ENCODE results near the gene POLQ.
"Not testable (repeated sequence)": the region's sequence is repeated elsewhere in the genome, so short reads cannot be mapped to it uniquely, and the experiment has no call there.

POLQ gene

DNA sequence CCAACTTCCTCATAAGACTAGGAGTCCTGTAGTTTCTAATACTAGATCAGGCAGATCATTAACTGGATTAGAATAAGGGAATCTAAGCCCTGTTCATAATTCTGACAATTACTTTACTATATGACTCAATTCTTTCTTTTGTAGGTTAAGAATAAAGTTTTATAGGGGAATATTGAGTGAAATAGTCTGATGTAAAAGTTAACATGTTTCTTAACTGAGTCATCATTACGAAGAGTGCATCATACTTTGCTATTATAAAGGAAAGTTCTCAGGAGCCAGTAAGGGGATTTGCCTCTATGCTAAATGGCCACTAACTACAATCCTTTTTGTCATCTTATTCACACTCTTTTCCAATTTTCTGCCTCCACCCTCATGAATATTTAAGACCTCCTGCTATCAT, 63.1 kb downstream of the POLQ start:
- Mint-ChIP-seq H3K27me3 (no peaks in the 10 kb centered on the region), H3K36me3 (no peaks in the 10 kb centered on the region), H3K9me3 (no peaks in the 10 kb centered on the region), H3K4me1 (no peaks in the 10 kb centered on the region), H3K27ac (no peak overlapping the region), H3K4me3 (no peak overlapping the region)
- no peak for ATAC-seq

DNA sequence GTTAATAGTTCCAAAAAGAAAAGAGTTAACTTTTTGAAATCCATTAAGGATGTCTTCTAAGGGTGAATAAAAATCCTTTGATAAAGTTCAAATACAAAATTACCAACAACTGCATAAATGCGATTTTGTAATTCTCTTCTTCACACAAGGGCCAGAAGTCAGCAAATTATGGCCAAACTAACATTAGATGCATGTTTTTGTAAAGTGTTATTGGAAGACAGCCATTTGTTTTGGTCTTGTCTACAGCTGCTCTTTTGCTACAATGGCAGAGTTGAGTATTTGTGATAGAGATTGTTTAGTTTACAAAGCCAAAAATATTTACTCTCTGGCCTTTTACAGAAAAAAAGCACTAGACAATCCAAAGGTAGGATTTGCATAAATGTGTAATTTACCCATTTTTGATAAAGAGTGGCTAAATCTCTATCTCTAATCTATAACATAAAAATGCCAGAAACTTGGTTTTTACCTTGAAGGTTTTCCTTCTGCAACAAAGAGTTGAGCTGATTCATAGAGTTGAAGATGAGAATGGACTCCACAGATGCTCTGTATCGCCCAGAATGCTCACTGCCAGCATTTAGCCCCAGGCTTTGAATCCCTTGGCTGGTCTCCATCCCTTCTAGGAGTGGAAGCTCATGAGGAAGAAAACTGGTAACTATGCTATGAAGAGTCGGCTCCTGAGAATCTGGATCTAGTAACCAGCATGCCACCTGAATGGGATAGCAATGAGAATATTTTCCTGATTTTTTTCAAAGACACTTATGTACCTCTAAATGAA, 64.5 kb downstream of the POLQ start:
- Mint-ChIP-seq H3K4me3 (no peak overlapping the region), H3K27me3 (no peaks in the 10 kb centered on the region), H3K4me1 (no peaks in the 10 kb centered on the region), H3K36me3 (no peaks in the 10 kb centered on the region), H3K27ac (no peak overlapping the region), H3K9me3 (no peaks in the 10 kb centered on the region)
- ATAC-seq, result no peak

DNA sequence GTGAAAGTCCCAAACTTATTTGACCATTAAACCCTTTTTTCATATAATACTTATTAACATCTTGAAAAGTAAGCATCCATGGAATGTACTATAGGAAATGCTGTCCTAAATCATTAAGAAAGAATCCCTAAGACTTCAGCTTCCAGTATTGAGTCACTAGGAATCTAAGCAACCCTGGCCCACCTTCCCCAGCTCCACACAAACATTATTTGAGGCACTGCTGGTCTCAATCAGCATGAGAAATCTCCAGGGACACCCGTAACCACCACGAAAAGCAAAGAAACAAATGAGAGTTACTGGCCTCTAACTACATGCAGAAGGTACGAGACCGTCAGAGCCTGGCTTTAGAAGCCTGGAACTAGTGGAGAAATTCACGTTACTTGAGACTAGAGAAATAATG, 68.2 kb downstream of the POLQ start:
- no peaks in the 10 kb centered on the region for H3K27me3 Mint-ChIP-seq
- H3K9me3 Mint-ChIP-seq, result no peaks in the 10 kb centered on the region
- H3K4me3 Mint-ChIP-seq, result no peak overlapping the region
- no peaks in the 10 kb centered on the region for H3K36me3 Mint-ChIP-seq
- H3K4me1 Mint-ChIP-seq, result no peaks in the 10 kb centered on the region
- no peak for ATAC-seq
- no peak overlapping the region for H3K27ac Mint-ChIP-seq

DNA sequence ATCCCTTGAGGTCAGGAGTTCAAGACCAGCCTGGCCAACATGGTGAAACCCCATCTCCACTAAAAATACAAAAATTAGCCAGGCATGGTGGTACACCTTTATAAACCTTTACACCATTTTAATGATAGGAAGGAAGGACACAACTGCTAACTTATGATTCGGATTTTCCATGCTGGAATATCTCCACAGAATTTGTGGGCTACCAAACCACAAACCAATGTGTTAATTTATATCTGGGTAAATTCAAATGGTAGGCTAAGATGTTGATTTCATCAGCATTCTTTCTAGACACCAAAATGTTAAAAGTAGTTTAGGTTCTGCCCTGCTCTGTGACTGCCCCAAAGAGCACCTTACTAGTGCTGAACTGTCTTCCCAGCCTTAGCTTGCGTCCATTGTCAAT, 72.8 kb downstream of the POLQ start:
- Mint-ChIP-seq H3K27me3 (no peaks in the 10 kb centered on the region), H3K4me1 (no peaks in the 10 kb centered on the region), H3K4me3 (no peak overlapping the region), H3K27ac (no peak overlapping the region), H3K9me3 (no peaks in the 10 kb centered on the region), H3K36me3 (no peaks in the 10 kb centered on the region)
- no peak for ATAC-seq

DNA sequence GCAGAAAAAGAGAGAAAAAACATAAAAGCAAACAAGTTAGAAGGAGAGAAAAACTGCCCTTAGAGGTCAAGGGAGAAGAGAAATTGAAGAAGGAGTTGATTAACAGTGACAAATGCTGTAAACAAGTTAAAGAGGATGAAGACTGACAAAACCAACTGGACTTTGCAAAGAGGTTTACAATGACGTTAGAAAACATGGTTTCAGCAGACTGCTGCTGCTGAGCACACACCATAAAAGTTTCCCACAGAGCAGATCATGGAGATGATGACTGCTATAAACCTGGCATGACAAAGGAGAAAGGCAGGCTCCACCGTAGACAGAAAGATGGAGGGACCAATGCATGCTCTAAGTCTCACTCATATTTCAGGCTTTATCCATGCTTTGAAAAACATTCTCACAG, 78.7 kb downstream of the POLQ start:
- no peak for ATAC-seq
- Mint-ChIP-seq H3K36me3 (peaks cover 10% of the 10 kb centered on the region), H3K9me3 (peaks cover 4% of the 10 kb centered on the region), H3K4me3 (no peak overlapping the region), H3K4me1 (no peaks in the 10 kb centered on the region), H3K27me3 (no peaks in the 10 kb centered on the region), H3K27ac (no peak overlapping the region)

DNA sequence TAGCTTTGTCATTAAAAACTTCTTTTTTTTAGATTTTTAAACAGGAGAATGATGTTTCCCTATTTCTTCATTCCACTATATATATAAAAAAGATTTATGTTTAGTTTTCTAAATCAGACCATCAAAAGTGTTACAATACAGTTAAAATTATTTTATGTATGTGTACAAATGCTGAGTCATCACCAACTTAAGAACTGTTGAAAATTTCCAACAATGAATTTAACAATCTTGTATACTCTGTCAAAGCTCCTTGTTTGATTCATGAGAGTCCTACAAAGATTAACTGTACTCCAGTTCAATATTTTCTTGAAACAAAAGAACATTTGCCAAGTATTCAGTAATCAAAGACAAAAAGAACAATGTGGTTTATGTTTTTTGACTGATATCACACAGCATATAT, 82.0 kb downstream of the POLQ start:
- H3K4me3 Mint-ChIP-seq, result no peak overlapping the region
- no peak overlapping the region for H3K27ac Mint-ChIP-seq
- H3K4me1 Mint-ChIP-seq, result no peaks in the 10 kb centered on the region
- H3K36me3 Mint-ChIP-seq, result peaks cover 17% of the 10 kb centered on the region
- peaks cover 4% of the 10 kb centered on the region for H3K9me3 Mint-ChIP-seq
- no peak for ATAC-seq
- no peaks in the 10 kb centered on the region for H3K27me3 Mint-ChIP-seq

DNA sequence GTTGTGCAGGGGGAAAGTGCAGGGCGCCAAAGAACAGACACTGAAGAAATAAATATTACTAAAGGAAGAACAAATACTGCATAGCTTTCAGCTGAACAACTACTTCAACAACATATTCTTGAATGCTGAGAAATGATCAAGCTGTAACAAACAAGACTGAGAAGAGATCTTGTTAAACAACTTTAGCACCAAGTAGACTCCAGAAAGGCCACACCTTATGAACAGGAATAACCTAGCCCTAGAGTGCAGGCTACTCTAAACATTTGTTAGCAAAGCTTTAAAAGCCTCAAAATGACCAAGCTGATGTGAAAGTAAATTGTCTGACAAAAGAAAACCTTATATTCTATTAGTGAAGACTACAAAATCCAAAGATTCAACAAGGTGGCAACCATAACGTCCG, 83.2 kb downstream of the POLQ start:
- H3K27ac Mint-ChIP-seq, result no peak overlapping the region

DNA sequence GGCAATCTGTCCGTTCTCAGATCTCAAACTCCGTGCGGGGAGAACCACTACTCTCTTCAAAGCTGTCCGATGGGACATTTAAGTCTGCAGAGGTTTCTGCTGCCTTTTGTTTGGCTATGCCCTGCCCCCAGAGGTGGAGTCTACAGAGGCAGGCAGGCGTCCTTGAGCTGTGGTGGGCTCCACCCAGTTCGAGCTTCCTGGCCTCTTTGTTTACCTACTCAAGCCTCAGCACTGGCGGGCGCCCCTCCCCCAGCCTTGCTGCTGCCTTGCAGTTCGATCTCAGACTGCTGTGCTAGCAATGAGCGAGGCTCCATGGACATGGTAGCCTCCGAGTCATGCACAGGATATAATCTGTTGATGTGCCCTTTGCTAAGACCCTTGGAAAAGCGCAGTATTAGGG, 94.0 kb downstream of the POLQ start:
- H3K36me3 Mint-ChIP-seq, result peaks cover 20% of the 10 kb centered on the region
- not testable (repeated sequence) for H3K4me1 Mint-ChIP-seq, H3K9me3 Mint-ChIP-seq, ATAC-seq, H3K27me3 Mint-ChIP-seq, H3K4me3 Mint-ChIP-seq, H3K27ac Mint-ChIP-seq

More for the DNA sequence above, 83.2 kb downstream of the POLQ start:
- ATAC-seq, result no peak
- Mint-ChIP-seq H3K36me3 (peaks cover 17% of the 10 kb centered on the region), H3K4me1 (no peaks in the 10 kb centered on the region), H3K4me3 (no peak overlapping the region), H3K9me3 (peaks cover 4% of the 10 kb centered on the region), H3K27me3 (no peaks in the 10 kb centered on the region)

DNA sequence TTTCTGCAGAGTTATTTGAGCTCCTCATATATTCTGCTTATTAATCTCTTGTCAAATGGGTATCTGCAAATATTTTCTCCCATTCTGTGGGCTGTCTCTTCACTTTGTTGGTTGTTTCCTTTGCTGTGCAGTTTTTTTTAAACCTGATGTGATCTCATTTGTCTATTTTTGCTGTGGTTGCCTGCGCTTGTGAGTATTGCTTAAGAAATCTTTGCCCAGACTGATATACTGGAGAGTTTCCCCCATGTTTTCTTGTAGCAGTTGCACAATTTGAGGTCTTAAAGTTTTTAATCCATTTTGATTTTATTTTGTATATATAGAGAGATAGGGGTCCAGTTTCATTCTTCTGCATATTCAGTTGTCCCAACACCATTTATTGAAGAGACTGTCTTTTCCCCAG, 102.3 kb downstream of the POLQ start:
- Mint-ChIP-seq H3K27me3 (no peaks in the 10 kb centered on the region), H3K27ac (no peak overlapping the region), H3K9me3 (no peaks in the 10 kb centered on the region), H3K4me1 (no peaks in the 10 kb centered on the region), H3K36me3 (peaks cover 11% of the 10 kb centered on the region), H3K4me3 (no peak overlapping the region)
- ATAC-seq, result no peak

DNA sequence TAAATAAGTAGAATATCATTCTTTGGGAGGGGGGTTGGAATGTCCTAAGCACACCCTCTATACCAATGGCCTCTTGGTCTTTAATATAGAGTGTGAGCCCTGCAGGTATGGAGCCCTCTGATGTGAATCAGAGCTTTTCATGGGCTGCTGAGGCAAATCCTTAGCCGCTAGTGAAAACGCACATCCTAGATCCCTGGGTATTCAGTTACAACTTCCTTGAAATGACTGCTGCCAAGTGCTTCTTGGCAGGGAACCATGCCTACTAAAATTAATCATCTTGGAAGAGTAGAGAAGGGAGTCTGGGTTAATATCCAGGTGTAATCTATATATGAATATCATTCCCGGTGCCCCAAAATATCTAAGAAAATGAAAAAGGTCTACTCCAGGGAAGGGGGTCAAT, 109.1 kb downstream of the POLQ start:
- no peak for ATAC-seq
- no peaks in the 10 kb centered on the region for H3K27me3 Mint-ChIP-seq

DNA sequence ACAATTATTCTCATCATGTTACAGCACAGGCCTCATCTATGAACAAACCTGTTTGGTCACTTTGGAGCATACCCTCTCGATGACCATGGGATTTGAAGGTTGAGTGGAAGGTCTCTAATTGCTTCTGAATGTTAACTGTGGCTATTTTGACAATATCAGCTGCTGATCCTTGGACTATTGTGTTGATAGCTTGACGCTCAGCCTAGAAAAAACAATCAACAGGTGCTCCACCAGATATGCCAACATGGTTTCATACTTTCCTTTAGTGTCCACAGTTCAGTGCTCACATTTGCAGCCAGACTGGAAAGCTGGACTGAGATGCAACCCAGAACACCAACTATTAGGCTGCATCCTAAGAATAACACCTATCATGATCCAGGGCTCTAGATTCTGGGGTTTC, 109.7 kb downstream of the POLQ start:
- H3K36me3 Mint-ChIP-seq, result no peaks in the 10 kb centered on the region
- H3K9me3 Mint-ChIP-seq, result no peaks in the 10 kb centered on the region
- H3K4me1 Mint-ChIP-seq, result peaks cover 10% of the 10 kb centered on the region
- no peak overlapping the region for H3K4me3 Mint-ChIP-seq
- H3K27me3 Mint-ChIP-seq, result no peaks in the 10 kb centered on the region
- H3K27ac Mint-ChIP-seq, result no peak overlapping the region
- no peak for ATAC-seq

More for the DNA sequence above, 109.1 kb downstream of the POLQ start:
- H3K36me3 Mint-ChIP-seq, result no peaks in the 10 kb centered on the region
- H3K27ac Mint-ChIP-seq, result no peak overlapping the region
- H3K4me1 Mint-ChIP-seq, result peaks cover 10% of the 10 kb centered on the region
- no peaks in the 10 kb centered on the region for H3K9me3 Mint-ChIP-seq
- no peak overlapping the region for H3K4me3 Mint-ChIP-seq

DNA sequence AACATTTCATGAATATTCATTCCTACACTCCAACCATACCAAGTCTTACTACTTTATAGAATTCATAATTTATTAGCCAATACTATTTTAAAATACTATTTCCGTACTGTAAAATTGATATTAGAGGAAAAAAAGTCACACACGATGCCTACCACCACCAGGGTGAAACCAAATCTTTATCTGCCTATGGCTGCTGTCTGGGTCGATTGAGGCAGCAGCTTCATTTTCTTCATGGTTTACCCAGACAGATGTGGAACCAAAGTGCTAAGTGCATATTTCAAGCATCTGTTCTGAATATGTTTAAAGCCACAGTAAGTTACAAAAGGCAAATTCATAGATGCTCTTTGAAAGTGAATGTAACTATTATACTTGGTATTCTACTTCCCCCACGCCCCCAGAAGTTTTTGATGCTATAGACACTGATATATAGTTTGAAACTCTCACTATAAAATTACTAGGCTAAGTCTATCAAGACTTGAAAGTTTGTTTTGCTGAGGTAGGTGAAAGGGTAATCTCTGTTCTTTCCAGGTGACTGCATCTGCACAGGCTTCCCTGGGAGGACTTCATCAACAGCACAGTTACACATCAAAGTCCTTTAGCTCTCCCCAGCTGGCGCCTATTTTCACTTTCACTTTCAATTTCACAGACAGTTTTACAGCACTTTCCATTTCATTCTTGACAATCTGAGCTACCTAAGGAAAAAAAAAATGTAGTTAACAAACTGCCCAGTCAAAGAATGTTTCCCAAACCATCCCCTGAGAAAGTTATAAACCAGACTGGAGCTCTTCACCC, 113.9 kb downstream of the POLQ start:
- Mint-ChIP-seq H3K27ac (peak overlapping the region; percentile 67), H3K9me3 (no peaks in the 10 kb centered on the region), H3K4me1 (peaks cover 10% of the 10 kb centered on the region), H3K27me3 (no peaks in the 10 kb centered on the region), H3K36me3 (no peaks in the 10 kb centered on the region), H3K4me3 (peak overlapping the region; percentile 26)
- peak; percentile 72 for ATAC-seq

DNA sequence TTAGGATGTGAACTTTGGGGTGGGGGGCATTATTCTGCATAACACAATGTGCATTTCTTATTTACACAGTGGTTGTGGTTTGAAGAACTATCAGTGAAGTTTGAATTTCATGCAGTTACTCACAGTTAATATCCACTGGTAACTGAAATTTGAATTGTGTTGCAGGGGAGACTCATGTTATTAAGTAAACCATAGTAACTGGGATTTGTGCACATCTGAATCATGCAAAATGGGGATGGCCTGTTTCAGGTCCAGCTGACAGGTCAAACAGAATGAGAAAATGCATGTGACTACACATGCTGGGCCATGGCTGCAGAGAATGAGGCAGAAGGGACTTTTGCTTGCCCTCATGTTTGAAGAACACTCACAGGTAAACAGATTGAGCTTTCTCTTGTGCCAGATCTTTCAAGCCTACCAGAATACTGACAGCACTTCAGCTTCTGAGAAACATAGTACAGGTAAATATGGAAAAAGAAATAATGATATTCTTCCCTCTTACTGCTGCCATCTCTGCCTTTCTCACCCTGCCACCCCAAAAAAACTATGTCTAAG, 115.0 kb downstream of the POLQ start:
- H3K27me3 Mint-ChIP-seq, result no peaks in the 10 kb centered on the region
- H3K9me3 Mint-ChIP-seq, result no peaks in the 10 kb centered on the region
- ATAC-seq, result no peak
- no peak overlapping the region for H3K4me3 Mint-ChIP-seq
- H3K4me1 Mint-ChIP-seq, result peaks cover 10% of the 10 kb centered on the region
- H3K27ac Mint-ChIP-seq, result no peak overlapping the region
- no peaks in the 10 kb centered on the region for H3K36me3 Mint-ChIP-seq

DNA sequence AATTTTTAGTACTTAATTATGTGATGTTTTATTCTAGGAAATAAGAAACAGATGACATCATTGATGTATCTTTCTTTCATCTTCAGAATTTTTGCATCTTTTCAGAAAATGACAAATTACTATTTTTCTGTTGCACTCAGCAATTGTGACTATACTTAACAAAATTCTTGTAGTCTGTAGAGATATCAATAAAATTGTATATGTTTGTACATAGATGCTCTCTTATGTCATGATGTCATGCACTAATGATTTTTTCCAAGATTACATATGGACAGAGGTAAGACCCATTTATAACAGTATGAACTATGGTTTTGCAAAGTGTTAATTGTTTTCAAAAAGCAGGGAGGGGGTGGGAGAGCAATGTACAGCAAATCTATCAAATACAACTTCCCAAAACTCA, 121.2 kb downstream of the POLQ start:
- ATAC-seq, result no peak
- H3K9me3 Mint-ChIP-seq, result no peaks in the 10 kb centered on the region
- H3K27ac Mint-ChIP-seq, result no peak overlapping the region
- H3K36me3 Mint-ChIP-seq, result no peaks in the 10 kb centered on the region
- H3K4me3 Mint-ChIP-seq, result no peak overlapping the region
- H3K27me3 Mint-ChIP-seq, result no peaks in the 10 kb centered on the region
- H3K4me1 Mint-ChIP-seq, result no peaks in the 10 kb centered on the region

DNA sequence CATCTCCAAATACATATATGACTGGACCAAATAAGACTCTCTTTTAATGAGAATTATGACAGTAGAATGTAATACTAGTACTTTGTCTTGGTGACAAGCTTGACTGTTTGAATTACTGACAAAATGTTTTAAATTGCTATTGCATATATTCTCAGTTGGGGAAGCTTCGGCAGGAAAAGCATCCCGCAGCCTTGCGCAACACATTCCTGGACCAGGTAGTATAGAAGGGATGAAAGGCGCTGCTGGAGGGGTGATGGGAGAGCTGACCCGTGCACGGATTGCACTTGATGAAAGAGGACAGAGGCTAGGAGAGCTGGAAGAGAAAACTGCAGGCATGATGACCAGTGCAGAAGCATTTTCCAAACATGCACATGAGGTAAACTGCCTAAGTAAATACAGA, 127.6 kb downstream of the POLQ start:
- ATAC-seq, result no peak
- no peak overlapping the region for H3K4me3 Mint-ChIP-seq
- H3K36me3 Mint-ChIP-seq, result no peaks in the 10 kb centered on the region
- H3K4me1 Mint-ChIP-seq, result no peaks in the 10 kb centered on the region
- H3K9me3 Mint-ChIP-seq, result no peaks in the 10 kb centered on the region
- H3K27ac Mint-ChIP-seq, result no peak overlapping the region
- H3K27me3 Mint-ChIP-seq, result no peaks in the 10 kb centered on the region

DNA sequence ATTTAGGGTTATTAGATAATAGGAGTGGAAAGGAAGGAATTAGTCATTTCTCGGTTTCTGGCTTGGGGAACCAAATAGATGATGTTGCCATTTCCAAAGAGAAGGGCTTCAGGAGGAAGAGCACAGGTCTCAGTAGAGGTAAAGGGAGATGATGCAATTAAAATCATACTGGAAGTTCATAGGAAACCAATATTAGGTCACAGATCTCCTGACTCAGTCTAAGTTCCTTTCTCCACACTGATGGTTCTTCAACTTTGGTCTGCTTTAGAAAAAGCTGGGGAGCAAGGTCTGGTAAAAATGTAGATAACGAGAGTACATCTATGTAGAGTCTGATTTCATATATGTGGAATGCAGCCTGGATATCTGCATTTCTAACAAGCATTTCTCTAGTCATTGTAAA, 130.9 kb downstream of the POLQ start:
- no peaks in the 10 kb centered on the region for H3K4me1 Mint-ChIP-seq
- no peak overlapping the region for H3K4me3 Mint-ChIP-seq
- no peaks in the 10 kb centered on the region for H3K27me3 Mint-ChIP-seq
- no peak for ATAC-seq
- no peaks in the 10 kb centered on the region for H3K9me3 Mint-ChIP-seq
- no peak overlapping the region for H3K27ac Mint-ChIP-seq
- H3K36me3 Mint-ChIP-seq, result no peaks in the 10 kb centered on the region
